Anterior cingulate cortex (tissue), 58 donors: ENCODE measurements around the gene LHFPL4.
"Not testable (repeated sequence)": the region's sequence is repeated elsewhere in the genome, so short reads cannot be mapped to it uniquely, and the experiment has no call there.

ENCODE experiments used
- DNase-seq, 58 donors: peaks; one replicate each; lab custom pipeline; 2025; lab: John Stamatoyannopoulos, UW

LHFPL4 gene

DNA sequence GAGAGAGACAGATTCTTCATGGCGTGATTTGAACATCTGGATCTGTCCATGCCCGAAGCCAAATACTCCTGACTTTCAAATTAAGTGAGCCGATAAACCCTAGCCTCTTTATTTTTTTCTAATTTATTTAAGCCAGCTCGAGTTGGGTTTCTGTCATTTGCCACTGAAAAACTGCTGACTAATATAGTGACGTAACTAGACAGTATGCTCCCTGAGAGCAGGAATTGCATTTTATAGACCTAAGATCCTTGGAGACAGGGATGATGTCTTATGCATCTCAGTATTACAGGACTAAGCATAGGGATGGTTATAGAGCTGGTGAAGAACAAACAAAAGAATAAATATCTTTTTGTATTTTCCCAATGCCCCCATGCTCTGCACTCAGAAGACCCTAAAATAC lies 4.6 kb downstream of the LHFPL4 start:
- no peak for DNase-seq

DNA sequence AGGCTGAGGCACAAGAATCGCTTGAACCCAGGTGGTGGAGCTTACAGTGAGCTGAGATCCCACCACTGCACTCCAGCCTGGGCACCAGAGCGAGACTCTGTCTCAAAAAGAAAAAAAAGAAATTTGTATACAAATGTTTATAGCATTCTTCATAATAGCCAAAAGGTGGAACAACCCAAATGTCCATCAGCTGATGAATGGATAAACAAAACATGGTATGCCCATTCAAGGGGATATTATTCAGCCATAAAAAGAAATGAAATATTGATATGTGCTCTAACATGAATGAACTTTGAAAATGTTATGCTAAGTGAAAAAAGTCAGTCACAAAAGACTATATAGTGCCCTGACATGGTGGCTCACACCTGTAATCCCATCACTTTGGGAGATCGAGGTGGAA lies 11.4 kb downstream of the LHFPL4 start:
- no peak for DNase-seq

DNA sequence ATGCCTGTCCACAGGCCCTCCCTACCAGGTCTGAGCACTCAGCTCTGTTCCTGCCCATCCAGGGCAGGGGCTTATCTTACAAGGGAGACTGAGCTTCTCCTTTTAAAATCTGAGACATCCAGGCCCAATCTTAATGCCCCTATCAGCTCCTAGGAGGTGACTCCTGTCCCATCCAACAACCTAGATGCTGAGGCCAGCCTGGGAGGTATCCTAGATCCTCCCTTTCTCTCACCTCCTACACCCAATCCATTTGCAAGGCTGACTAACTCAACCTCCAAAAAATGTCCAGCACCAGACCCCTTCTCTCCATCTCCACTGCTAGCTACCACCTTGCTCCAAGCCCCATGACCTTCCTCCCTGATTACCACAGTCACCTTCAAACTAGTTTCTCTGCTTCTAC lies 17.4 kb downstream of the LHFPL4 start:
- DNase-seq = no peak

GRCh38 chr3:9534429-9534828 lies 19.2 kb downstream of the LHFPL4 start:
- DNase-seq = no peak

- DNase-seq = no peak
Measured at GRCh38 chr3:9525078-9525477, 28.5 kb downstream of the LHFPL4 start.

GRCh38 chr3:9514956-9515355 lies 38.7 kb downstream of the LHFPL4 start:
- DNase-seq = no peak

DNA sequence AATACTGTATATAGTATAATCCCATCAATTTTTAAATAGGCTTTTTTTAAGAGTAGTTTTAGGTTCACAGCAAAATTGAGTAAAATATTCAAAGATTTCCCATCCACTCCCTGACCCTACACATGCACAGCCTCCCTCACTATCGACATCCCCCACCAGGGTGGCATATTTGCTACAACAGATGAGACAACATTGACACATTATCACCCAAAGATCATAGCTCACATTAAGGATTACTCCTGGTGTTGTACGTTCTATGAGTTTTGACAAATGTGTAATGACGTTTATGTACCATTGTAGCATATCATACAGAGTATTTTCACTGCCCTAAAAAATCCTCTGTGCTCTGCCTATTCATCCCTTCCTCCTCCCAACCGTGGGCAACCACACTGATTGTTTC lies 39.3 kb downstream of the LHFPL4 start:
- DNase-seq = no peak

GRCh38 chr3:9512456-9513045 lies 41.1 kb downstream of the LHFPL4 start:
- DNase-seq = no peak

GRCh38 chr3:9508781-9509180 lies 44.8 kb downstream of the LHFPL4 start:
- no peak for DNase-seq

DNA sequence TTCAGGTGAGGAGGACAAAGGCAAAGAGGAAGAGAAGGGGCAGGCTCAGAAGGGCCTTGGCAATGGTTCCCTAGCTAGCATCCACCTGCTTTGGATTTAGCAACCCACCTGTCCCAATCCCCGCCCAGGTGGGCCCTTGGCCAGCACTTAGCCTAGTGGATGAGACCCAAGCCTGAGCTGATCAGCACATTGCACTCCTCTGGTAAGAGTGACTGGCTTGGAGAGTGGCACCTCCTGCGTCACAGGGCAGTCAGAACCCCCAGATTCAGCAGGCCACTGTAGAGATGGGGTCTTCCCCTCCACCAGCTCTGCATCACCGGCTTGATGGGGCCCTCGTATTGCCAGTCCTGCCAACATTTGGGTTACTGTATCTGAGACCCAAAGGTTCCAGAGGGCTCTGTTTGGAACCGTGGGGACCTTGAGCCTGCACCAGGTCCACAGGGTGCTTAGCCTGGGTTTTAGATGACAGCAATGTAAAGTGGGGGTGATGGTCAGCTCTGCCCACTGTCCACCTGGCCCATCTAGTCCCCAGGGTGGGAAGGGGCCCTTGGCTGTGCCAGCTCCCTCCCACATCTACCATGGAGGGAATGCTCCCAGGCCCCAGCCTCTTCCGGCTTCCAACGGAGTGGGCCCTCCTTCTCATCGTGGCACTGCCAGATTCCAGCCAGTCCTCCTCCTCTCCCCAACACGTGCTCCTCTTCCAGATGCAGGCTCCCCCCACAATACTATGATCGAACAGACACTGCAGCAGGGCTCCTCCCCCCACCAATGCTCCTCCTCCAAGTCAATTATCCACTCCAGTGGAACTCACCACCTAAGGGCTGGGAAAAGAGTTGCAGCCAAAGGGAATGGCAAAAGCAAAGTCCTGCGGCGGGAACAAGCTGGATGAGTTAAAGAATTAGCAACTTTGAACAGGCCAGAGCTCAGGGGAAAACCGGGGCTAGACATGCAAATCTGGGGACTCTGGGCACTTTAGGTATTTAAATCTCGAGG lies 45.7 kb downstream of the LHFPL4 start:
- DNase-seq = no peak

DNA sequence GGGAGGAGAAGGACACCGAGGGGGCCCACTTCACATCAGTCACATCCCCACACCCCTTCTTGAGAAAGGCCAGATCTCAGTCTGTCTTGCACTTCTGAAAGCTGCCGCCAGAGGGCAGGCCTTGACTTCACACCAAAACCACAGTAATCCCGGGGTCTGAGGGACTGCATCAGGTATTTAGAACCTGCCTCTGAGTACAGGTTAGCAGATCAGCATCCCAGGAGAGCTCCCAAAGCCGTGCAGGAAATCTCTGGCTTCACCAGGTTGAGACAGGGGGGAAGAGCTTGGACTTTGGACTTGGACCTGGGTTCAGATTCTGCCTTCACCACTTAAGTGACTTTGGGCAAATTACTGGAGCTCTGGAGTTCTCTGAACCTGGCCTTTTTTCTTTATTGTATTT lies 50.3 kb downstream of the LHFPL4 start:
- peak in 46 of 58 donors; percentile 4 to 82 (median 34) for DNase-seq

DNA sequence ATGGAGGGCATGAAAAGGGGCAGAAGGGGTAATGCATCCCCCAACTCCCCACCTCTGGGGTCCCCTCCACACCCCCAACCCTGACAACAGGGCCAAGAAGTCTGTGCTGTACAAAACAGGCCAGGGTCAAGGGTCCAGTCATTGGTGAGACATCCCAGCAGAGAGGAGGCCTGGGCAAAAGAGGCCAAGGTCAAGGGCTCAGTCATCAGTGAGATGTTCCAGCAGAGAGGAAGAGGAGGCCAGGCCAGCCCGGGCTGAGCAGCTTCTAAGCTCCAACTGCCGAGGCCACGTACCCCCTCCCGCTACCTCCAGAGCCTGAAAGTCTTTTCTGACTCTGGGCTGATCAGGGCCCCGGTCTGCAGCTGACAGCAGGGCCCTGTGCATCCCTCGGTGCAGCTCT lies 52.4 kb downstream of the LHFPL4 start:
- DNase-seq = no peak

DNA sequence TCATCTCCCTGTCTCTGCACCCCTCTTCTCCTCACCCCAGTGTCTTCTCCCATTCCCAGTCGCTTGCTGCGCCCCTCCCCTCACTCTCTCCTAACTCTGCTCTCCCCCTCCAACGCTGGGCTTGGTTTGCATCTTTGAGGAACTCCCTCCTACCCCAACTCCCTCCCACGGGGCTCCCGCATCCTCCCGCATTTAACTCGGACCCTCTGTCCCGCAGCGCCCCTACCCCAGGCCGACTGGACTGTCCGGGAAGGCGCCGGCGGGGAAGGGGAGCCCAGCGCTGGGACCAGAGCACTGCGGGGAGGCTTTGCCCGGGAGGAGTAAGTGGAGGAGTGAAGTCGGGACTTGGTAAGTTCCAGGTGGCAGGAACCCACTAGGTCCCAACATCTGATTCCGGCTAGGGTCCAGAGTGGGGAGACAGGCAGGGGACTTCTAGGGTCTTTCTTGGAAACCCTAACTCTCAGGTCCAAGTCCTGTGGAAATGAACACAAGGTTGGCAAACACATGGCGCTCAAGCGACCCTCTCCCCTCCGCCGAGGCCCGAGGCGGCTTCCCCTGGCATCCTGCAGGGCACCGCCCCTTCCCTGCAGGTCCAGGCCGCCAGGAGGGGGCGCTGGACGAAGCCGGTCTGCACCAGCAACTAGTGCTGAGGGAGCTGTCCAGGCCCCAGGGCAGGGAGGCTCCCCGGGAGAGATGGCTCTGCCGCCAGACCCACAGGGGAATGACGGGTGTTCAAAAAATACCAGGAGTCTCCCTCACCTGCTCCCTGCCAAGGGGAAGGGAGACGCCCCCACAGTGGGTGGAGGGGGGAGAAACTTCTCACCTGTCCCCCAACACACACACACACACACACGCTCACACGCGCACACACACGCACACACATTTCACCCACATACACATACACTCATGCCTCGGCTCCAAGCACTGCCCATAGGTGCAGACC lies 53.2 kb downstream of the LHFPL4 start:
- DNase-seq = peak in 10 of 58 donors; percentile 3 to 45 (median 12)

DNA sequence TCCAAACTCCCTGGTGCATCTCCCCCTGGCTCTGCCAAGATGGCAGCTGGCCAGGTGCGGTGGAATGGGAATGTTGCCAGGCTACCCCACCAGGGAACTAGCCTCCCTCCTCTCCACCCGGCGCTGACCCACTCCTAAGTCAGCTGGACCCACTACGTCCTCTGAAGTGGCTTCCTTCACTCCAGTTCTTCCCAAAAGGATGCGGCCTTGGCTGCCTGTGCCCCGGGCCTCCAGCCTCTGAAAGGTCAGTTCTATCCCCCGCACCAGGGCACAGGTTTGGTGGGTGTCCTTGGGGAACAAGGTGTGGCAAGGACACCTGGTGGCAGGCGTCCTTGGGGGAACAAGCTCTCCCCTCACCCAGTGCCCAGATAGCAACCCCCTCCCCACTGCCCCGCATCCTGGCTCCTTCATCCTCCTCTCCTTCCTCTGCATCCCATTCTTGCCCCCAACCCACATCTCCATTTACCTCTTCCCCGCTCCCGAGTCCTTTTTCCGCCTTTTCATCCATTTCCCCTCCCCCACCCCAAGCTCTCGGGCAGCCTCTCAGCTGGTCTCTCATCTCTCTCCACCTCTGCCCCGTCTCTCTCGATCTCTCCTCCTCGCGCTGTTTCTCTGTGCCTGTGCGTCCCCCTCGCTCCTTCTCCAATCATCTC lies 54.0 kb downstream of the LHFPL4 start:
- DNase-seq = no peak

DNA sequence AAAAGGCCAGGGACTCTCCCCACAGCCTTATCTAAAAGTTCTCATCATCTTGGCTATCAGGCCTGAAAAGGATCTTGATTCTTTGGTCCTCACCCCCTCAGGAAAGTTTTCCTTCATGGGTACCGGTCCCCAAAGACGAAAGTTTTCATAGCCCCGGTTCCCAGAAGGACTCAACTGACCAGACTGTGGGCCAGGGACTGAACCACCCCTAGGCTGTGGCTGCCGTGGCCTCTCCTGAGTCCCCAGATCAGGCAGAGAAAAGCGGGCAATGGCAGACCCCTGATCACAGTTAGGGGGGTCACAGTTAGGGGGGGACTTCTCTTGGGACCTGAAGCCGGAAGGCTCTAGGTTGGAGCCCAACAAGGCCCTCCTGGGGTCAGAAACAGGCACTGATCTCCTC lies 54.8 kb downstream of the LHFPL4 start:
- DNase-seq = no peak

DNA sequence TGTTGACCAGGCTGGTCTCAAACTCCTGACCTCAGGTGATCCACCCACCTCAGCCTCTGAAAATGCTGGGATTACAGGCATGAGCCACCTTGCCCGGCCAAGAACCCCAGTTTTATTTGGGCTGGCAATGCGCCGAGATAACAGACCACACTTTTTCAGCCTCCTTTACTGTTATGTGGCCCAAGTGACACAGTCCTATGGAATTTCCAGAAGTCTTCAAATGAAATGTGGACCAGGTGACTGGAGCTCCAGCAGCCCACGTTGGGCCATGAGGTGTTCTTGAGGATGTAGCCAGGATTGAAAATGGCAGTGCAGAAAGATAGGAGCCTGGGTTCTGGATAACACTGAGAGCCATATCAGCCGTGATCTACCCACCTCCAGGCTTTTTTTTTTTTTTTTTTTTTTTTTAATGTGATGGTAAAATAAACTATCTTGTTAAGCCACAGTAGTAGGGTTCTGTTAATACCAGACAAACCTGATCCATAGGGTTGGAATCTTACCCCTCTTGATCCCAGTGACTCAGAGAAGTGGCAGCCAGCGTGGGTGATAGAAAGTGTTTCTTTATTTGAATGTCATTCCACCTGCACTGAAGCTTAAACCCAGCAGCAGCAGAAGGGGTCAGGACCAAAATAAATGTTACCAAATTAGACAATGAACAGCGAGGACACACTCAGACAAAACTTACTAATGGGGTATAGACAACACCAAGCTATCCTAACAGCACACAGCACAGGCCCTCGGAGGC lies 55.6 kb downstream of the LHFPL4 start:
- no peak for DNase-seq

DNA sequence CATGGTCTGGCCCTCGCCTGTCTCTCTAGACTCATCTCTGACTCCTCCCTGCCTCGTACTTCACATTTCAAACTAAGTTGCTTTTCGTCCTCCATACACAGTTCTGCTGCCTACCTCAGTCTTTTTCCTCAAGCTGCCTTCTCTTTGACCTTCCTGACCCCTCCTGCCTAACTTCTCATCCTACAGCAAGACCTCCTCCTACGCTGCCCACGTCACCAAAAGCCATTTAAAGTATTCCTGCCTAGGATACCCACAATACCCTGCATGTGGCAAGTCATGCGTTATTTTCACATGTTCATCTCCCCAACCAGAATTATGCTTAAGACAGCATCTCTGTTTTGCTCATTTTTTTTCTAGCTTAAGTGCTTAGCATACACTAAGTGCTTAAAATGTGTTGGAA lies 56.7 kb downstream of the LHFPL4 start:
- DNase-seq = no peak

DNA sequence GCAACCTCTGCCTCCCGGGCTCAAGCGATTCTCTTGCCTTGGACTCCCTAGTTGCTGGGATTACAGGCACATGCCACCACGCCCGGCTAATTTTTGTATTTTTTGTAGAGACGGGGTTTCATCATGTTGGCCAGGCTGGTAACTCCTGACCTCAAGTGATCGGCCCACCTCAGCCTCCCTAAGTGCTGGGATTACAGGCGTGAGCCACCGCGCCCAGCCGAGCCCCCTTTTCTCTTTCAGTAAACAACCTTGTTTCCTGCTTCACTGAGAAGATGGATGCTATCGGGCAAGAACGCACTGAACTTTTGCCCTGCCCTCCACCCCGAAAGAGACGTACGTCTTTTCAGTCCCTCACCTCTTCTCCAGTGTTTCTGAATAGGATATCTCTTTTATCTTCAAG lies 59.6 kb downstream of the LHFPL4 start:
- not testable (repeated sequence) for DNase-seq

GRCh38 chr3:9491506-9491905 lies 62.1 kb downstream of the LHFPL4 start:
- no peak for DNase-seq

DNA sequence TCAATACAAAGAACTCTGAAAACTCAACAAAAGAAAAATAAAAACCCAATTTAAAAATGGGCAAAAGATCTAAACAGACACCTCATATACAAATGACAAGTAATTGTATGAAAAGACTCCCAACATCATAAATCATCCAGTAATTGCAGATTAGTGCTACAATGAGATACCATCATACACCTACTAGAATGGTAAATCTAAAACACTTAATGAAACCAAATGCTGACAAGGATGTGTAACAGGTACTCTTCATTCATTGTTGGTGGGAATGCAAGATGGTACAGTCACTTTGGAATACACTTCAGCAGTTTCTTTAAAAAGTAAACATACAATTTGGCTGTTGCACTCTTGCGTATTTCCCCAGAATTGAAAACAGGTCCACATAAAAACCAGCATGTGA lies 68.4 kb downstream of the LHFPL4 start:
- DNase-seq = no peak
